Kidney epithelial cell (primary cell): ENCODE results near the gene RIMBP2. TPM values are rescaled to one million over a fixed set of nuclear protein-coding genes. Genes with fewer than 3 reads are reported as not detected.

ENCODE experiments used
- DNase-seq: peaks from one replicate; pipeline ENCODE4 v3.0.0-alpha.2; 2010; ENCODE audit warnings: low read depth
- H3K27me3 ChIP-seq: 2 replicates; pipeline ENCODE4 v1.6.0; 2011; ENCODE audit warnings: low read length; ENCODE audit not compliant: control insufficient read depth, insufficient read depth
- H3K36me3 ChIP-seq: 2 replicates; pipeline ENCODE4 v1.5.1; 2011; ENCODE audit warnings: low read length; ENCODE audit not compliant: control insufficient read depth, insufficient read depth
- H3K4me3 ChIP-seq: 2 replicates; pipeline ENCODE4 v1.5.1; 2011; ENCODE audit warnings: low read depth, mild to moderate bottlenecking, control low read depth, low read length
- CTCF ChIP-seq: IDR thresholded peaks from 2 replicates; pipeline ENCODE4 v1.5.1; 2011; ENCODE audit warnings: mild to moderate bottlenecking, moderate library complexity, low read length, control low read depth, inconsistent platforms; ENCODE audit not compliant: insufficient read depth, poor library complexity, severe bottlenecking
- total RNA-seq: library from RNA; depleted of rRNA; stranded (reverse); fragments of >200 nt; gene quantifications from 2 replicates; pipeline ENCODE4 v1.2.3, GENCODE V29; 2015

The RIMBP2 gene
- total RNA-seq, 1 donor from 2014 or later, result 0.50 TPM

GRCh38 chr12:130495156-130495555 is 220.9 kb downstream of the RIMBP2 start:
- no peak for DNase-seq
- Histone ChIP-seq H3K36me3 (no peaks in the 10 kb centered on the region), H3K4me3 (no peak overlapping the region), H3K27me3 (no peaks in the 10 kb centered on the region)
- no peak for TF ChIP-seq CTCF

GRCh38 chr12:130494736-130495135 is 221.4 kb downstream of the RIMBP2 start:
- no peak for TF ChIP-seq CTCF
- Histone ChIP-seq H3K4me3 (no peak overlapping the region), H3K36me3 (no peaks in the 10 kb centered on the region), H3K27me3 (no peaks in the 10 kb centered on the region)
- no peak for DNase-seq

GRCh38 chr12:130493951-130494350 is 222.1 kb downstream of the RIMBP2 start:
- Histone ChIP-seq H3K36me3 (no peaks in the 10 kb centered on the region), H3K4me3 (no peak overlapping the region), H3K27me3 (no peaks in the 10 kb centered on the region)
- no peak for DNase-seq
- no peak for TF ChIP-seq CTCF

GRCh38 chr12:130491421-130492357 is 224.4 kb downstream of the RIMBP2 start:
- Histone ChIP-seq H3K36me3 (no peaks in the 10 kb centered on the region), H3K4me3 (no peak overlapping the region), H3K27me3 (no peaks in the 10 kb centered on the region)
- no peak for DNase-seq
- no peak for TF ChIP-seq CTCF

GRCh38 chr12:130490674-130491073 is 225.4 kb downstream of the RIMBP2 start:
- TF ChIP-seq CTCF, result no peak
- no peak for DNase-seq
- Histone ChIP-seq H3K4me3 (no peak overlapping the region), H3K27me3 (no peaks in the 10 kb centered on the region), H3K36me3 (no peaks in the 10 kb centered on the region)
